PC-3 (cell line): ENCODE results near the gene KCNQ5.

Experiments used
- CTCF ChIP-seq: fragments of 300-600 bp; sonication (generic); conservative IDR thresholded peaks from 2 replicates; pipeline ENCODE4 v1.5.1; 2017; ENCODE audit warnings: antibody characterized with exemption, low read depth, mild to moderate bottlenecking, low read length
- EZH2 ChIP-seq: fragments of 300-600 bp; sonication (generic); IDR thresholded peaks from one replicate; pipeline ENCODE4 v1.6.1; 2017; ENCODE audit warnings: antibody characterized with exemption, mild to moderate bottlenecking, low read length; ENCODE audit not compliant: unreplicated experiment
- EZH2phosphoT487 ChIP-seq: fragments of 300-600 bp; sonication (generic); IDR thresholded peaks from 2 replicates; pipeline ENCODE4 v1.6.1; 2018; ENCODE audit warnings: mild to moderate bottlenecking, antibody characterized with exemption, low read length, borderline replicate concordance

- no peak for TF ChIP-seq EZH2
- no peak for TF ChIP-seq CTCF
- no peak for TF ChIP-seq EZH2phosphoT487
Measured at GRCh38 chr6:73131706-73132105, 509.8 kb downstream of the KCNQ5 start.
